ENCODE results near the gene NTNG1.

DNA sequence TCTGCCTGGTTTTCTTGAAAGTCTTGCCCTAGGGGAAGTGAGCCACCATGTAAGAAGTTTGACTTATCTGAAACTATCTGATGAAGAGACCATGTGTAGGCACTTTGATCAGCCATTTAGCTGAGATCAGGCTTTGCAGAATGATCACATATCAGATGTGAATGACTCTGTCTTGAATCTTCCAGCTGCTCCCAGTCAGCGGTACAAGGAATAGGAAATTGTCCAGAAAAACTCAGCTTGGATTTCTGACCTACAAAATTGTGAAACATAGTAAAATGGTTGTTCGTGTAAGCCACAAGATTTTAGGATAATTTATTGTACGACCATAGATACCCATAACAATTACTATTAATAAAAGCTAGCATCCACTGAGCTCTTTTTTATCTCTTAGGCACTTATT is 41.9 kb upstream of the NTNG1 start:
- TF ChIP-seq EZH2 (optimal IDR thresholded peaks at IDR 0.05; ENCODE audit: low read depth, low read length): no peak
- TF ChIP-seq EZH2phosphoT487 (IDR thresholded peaks at IDR 0.05; ENCODE audit: low read length): no peak

Data from MM.1S (cell line).